Parathyroid adenoma (tissue), 2 donors: Measurements from ENCODE around the gene UBAC1.

Experiments used
- H2AFZ ChIP-seq: fragments of 300-600 bp; sonication (generic); one replicate; pipeline ENCODE4 v1.7.0; 2017; ENCODE audit warnings: antibody characterized with exemption, mild to moderate bottlenecking
- H3K27ac ChIP-seq: fragments of 300-600 bp; sonication (generic); one replicate; pipeline ENCODE4 v1.7.0; 2017
- H3K27me3 ChIP-seq: fragments of 300-600 bp; sonication (generic); one replicate; pipeline ENCODE4 v1.7.0; 2017; ENCODE audit warnings: low read length; ENCODE audit not compliant: control insufficient read depth, insufficient read depth
- H3K36me3 ChIP-seq: fragments of 300-600 bp; sonication (generic); one replicate; pipeline ENCODE4 v1.7.0; 2017; ENCODE audit warnings: low read length; ENCODE audit not compliant: control insufficient read depth, insufficient read depth
- H3K4me1 ChIP-seq: fragments of 300-600 bp; sonication (generic); one replicate; pipeline ENCODE4 v1.7.0; 2017; ENCODE audit warnings: control low read depth
- H3K4me2 ChIP-seq: fragments of 300-600 bp; sonication (generic); one replicate; pipeline ENCODE4 v1.7.0; 2017; ENCODE audit warnings: low read length
- H3K4me3 ChIP-seq: fragments of 300-600 bp; sonication (generic); one replicate; pipeline ENCODE4 v1.7.0; 2017; ENCODE audit warnings: low read depth, low read length
- H3K79me2 ChIP-seq: fragments of 300-600 bp; sonication (generic); one replicate; pipeline ENCODE4 v1.7.0; 2017; ENCODE audit warnings: control low read depth
- H3K9ac ChIP-seq: fragments of 300-600 bp; sonication (generic); one replicate; pipeline ENCODE4 v1.7.0; 2017; ENCODE audit warnings: mild to moderate bottlenecking
- H3K9me3 ChIP-seq: fragments of 300-600 bp; sonication (generic); one replicate; pipeline ENCODE4 v1.7.0; 2017; ENCODE audit warnings: low read length; ENCODE audit not compliant: control insufficient read depth
- TF ChIP-seq, protein P1 (sequence below): fragments of 300-600 bp; sonication (generic); IDR thresholded peaks from one replicate; pipeline ENCODE4 v1.7.0; 2017; ENCODE audit warnings: antibody characterized with exemption, mild to moderate bottlenecking
- donor health status: primary hyperparathyroidism.

The UBAC1 gene

DNA sequence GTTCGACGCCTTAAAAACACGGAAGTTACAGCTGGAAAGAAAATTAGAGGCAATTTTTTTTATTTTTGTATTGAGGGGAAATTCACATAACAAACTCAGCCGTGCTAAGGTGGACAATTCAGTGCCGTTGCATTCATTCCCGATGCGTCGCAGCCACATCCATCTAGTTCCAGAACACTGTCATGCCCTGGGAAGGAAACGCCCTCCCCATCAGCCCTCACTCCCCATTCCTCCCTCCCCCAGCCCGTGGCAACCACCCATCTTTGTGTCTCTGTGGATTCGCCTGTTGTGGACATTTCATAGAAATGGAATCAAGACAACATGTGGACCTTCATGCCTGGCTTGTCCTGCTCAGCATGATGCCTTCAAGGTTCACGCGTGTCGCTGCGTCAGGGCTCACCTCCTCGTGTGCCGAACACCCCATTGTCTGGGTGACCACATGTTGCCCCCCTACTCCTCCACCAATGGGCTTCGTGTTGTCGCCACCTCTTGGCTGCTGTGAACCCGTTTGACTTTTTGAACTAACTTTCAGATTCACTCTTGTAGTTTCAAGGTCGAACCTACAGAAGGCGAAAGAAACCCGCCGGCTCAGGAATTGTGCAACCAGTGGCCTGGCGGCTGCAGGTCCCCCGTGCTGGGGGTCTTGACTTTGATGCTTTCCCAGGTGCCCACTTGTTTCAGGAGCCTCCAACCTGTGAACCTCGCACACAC, 36.4 kb downstream of the UBAC1 start:
- Histone ChIP-seq H3K9ac (no peak overlapping the region), H3K36me3 (no peaks in the 10 kb centered on the region), H3K4me1 (no peaks in the 10 kb centered on the region), H3K27ac (no peak overlapping the region), H2AFZ (no peak overlapping the region), H3K9me3 (no peaks in the 10 kb centered on the region), H3K79me2 (no peaks in the 10 kb centered on the region), H3K27me3 (no peaks in the 10 kb centered on the region), H3K4me3 (no peak overlapping the region), H3K4me2 (no peak overlapping the region)
- TF ChIP-seq, protein P1, sequence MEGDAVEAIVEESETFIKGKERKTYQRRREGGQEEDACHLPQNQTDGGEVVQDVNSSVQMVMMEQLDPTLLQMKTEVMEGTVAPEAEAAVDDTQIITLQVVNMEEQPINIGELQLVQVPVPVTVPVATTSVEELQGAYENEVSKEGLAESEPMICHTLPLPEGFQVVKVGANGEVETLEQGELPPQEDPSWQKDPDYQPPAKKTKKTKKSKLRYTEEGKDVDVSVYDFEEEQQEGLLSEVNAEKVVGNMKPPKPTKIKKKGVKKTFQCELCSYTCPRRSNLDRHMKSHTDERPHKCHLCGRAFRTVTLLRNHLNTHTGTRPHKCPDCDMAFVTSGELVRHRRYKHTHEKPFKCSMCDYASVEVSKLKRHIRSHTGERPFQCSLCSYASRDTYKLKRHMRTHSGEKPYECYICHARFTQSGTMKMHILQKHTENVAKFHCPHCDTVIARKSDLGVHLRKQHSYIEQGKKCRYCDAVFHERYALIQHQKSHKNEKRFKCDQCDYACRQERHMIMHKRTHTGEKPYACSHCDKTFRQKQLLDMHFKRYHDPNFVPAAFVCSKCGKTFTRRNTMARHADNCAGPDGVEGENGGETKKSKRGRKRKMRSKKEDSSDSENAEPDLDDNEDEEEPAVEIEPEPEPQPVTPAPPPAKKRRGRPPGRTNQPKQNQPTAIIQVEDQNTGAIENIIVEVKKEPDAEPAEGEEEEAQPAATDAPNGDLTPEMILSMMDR: no peak

DNA sequence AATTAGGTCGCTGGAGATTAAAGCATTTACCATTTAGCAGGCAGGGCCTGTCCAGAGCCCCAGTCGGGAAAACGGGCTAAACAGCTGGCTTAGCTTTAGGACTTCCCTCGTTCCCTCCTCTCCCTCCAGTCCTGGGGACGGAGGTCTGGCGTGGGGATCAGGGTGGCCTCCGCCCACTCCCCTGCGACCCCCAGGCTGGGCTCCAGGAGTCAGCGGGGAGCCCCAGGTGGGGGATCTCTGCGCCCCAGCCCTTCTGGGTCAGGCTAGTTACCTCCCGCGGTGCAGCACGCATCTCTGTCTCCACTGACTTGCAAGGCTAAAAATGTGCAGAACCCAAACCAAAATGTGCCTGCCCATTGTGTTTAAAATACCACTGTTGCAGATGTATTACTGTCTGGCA, 37.7 kb downstream of the UBAC1 start:
- H3K79me2 ChIP-seq: no peaks in the 10 kb centered on the region
- no peaks in the 10 kb centered on the region for H3K4me1 ChIP-seq
- H3K9me3 ChIP-seq: no peaks in the 10 kb centered on the region
- no peak overlapping the region for H3K9ac ChIP-seq
- H3K36me3 ChIP-seq: no peaks in the 10 kb centered on the region
- no peaks in the 10 kb centered on the region for H3K27me3 ChIP-seq
- TF ChIP-seq, protein P1: no peak
- H3K4me2 ChIP-seq: no peak overlapping the region
- no peak overlapping the region for H2AFZ ChIP-seq
- no peak overlapping the region for H3K4me3 ChIP-seq
- H3K27ac ChIP-seq: no peak overlapping the region

DNA sequence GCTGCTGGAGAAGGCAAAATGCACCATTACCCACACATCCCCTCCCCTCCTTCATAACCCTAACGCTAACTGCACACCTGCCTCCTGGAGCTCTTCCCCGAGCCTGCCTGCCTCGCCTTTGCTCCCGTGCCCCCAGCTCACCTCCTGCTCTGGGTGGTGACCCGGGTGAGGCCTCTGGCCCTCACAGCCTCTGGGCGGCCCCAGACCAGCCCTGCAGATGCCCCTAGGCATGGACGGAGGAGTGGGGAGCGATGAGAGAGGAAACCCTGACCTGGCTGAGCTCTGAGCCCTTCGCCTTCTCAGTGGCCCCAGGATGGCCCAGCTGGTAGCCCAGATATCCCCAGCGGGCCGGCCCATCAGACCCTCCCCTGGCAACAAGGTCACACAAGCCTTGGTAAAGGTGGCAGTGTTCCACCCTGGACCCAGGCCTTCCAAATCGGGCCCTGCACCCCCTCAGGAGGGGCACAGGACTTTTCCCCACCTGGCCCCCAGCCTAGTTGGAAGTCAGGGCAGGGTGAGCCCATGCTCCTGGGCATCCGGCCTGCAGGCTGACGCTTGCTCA, 39.3 kb downstream of the UBAC1 start:
- Histone ChIP-seq H3K4me2 (no peak overlapping the region), H3K27ac (no peak overlapping the region), H3K9me3 (no peaks in the 10 kb centered on the region), H3K79me2 (no peaks in the 10 kb centered on the region), H3K4me1 (no peaks in the 10 kb centered on the region), H3K9ac (no peak overlapping the region), H3K36me3 (no peaks in the 10 kb centered on the region), H3K27me3 (no peaks in the 10 kb centered on the region), H2AFZ (no peak overlapping the region), H3K4me3 (no peak overlapping the region)
- TF ChIP-seq, protein P1: no peak

DNA sequence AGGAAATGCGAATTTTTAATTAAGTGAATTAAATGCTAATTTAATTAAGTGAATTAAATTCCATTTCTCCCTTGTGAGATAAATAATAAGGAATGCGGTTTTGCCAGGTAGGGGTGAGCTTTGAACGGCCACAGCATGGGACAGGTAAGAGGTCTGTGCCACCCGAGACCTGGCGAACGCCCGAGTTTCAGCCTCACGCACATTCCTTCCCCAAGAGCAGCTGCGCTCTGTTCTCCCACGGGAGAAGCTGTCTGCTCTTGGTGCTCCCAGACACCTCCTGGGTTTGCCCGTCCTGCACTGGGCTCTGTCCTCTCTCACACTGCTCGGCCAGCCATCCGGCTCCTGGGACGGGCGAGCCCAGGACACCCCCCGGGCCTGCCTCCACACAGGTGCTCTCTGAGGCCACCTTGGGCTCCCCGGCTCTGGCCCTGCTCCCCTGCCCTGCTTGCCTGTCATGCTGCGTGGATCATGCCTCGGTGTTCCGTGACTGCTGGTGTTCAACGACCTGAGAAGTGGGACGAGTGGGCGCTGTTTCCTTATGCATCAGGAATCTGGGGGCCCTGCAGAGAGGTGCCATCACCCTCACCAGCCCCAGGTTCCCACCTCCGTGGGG, 40.1 kb downstream of the UBAC1 start:
- no peak overlapping the region for H3K4me3 ChIP-seq
- TF ChIP-seq, protein P1: no peak
- no peaks in the 10 kb centered on the region for H3K4me1 ChIP-seq
- no peak overlapping the region for H3K4me2 ChIP-seq
- no peaks in the 10 kb centered on the region for H3K36me3 ChIP-seq
- no peaks in the 10 kb centered on the region for H3K9me3 ChIP-seq
- H2AFZ ChIP-seq: no peak overlapping the region
- H3K79me2 ChIP-seq: no peaks in the 10 kb centered on the region
- H3K9ac ChIP-seq: no peak overlapping the region
- H3K27ac ChIP-seq: no peak overlapping the region
- no peaks in the 10 kb centered on the region for H3K27me3 ChIP-seq
